GM18867 (cell line): ENCODE results near the gene CD99L2.
A peak's percentile ranks its signal among the peaks of the same experiment; 100 is the strongest.
"Not testable (repeated sequence)": the region's sequence is repeated elsewhere in the genome, so short reads cannot be mapped to it uniquely, and the experiment has no call there.

ENCODE experiments used
- ATAC-seq: cut with Tn5 transposase; IDR thresholded peaks from one replicate; pipeline ENCODE4 v1.9.1; 2021; ENCODE audit warnings: mild to moderate bottlenecking, moderate library complexity; ENCODE audit not compliant: unreplicated experiment

Gene CD99L2

DNA sequence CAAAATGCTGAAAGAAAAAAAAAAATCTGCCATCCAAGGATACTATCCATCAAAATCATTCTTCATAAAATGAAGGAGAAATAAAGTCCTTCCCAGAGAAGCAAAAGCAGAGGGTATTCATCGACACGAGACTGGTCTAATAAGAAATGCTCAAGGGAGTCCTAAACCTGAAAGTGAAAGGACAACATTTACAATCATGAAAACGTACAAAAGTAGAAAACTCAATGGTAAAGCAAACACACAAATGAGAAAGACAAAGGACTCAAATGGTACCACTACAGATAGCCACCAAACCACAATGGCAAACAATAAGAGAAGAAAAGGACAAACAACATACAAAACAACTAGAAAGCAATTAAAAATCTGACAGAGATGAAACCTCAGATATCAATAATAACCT is 41.0 kb downstream of the CD99L2 start:
- peak; percentile 57 for ATAC-seq

DNA sequence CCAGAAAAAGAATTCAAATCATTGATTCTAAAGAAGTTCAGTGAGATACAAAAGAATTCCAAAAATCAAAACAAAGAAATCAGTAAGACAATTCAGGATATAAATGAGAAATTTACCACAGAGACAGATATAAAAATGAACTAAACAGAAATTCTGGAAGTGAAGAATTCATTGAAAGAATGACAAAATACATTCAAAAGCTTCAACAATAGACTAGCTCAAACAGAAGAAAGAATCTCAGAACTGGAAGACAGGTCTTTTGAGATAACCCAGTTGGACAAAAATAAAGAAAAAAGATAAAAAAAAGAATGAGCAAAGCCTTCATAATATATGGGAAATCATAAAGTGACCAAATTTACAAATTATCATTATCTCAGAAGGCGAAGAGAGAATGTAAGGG is 41.7 kb downstream of the CD99L2 start:
- no peak for ATAC-seq

DNA sequence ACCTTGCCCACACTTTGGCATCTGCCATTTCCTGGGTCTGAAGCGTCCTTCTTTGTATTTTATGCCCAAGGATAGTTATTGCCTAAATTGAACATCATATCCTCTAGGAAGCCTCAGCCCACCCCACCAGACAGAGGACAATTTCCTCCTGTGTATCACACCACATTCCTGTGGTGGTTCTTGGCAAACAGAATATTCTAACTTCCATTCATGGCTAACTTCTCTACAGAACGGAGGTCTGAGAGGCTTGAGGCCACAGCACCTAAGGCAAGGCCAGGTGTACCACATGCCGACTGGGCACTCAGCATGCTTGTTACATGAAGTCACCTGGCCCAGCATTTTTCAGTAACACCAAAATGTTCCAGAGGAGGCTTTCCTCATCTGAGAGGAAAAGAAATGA is 42.4 kb downstream of the CD99L2 start:
- no peak for ATAC-seq

DNA sequence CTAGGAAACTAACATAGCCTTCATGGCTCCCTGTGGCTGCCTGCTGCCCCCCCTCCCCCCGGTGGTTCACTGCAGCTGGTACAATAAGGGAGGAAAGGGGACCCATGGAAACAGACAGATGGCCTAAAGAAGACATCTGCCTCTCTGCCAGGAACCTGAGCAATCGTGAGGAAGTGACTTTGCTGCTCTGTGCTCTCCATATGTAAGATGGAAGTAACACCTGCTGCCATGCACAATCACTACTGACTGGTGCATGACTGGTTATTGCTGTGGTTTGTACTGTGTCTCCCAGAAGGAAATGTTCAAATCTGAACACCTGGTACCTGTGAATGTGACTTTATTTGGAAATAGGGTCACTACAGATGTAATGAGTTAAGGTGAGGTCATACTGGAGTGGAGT is 43.6 kb downstream of the CD99L2 start:
- peak; percentile 48 for ATAC-seq

DNA sequence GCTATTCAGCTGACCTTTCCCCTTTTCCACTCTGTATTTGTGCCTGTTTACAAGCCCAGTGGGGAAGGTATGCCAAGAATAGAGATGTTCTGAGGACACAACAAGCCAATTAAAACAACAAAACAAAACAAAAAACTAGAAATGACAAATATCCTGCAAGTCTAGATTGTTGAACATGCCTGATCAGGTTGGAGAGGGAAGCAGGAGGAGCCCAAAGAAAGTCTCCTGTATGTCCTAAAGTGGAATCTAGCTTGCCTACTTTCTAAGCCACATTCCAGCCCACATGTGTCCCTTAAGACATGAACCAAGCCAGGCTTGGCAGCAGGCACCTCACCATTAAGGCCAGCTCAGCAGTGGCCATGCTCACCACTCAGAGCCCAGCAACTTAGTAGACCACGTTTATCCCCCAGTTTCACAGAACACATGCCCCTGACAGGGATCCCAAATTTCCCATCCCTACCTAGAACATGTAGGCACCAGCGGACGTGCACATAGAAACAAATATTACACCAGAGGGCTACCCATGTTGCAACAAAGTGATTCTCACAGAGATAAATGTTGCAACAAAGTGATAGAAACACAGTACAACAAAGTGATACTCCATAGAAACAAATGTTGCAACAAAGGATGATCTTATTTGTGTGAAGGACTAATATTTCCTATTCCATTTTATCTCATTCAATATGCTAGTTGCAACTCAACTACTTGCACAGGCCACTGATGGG is 48.3 kb downstream of the CD99L2 start:
- ATAC-seq, result no peak

DNA sequence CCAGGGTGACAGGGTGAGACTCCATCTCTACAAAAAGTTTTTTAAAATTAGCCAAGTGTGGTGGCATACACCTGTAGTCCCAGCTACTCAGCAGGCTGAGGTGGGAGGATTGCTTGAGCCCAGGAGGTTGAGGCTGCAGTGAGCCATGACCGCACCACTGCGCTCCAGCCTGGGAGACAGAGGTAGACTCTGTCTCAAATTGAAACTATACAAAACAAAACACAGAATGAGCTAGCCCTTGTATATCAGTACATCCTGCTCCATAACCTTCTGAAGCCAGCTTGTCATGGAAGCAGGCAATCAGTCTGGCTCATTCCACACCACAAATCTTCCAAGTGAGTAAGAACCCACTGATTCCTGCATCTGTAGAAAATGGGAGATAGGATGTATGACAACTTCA is 49.0 kb downstream of the CD99L2 start:
- no peak for ATAC-seq

DNA sequence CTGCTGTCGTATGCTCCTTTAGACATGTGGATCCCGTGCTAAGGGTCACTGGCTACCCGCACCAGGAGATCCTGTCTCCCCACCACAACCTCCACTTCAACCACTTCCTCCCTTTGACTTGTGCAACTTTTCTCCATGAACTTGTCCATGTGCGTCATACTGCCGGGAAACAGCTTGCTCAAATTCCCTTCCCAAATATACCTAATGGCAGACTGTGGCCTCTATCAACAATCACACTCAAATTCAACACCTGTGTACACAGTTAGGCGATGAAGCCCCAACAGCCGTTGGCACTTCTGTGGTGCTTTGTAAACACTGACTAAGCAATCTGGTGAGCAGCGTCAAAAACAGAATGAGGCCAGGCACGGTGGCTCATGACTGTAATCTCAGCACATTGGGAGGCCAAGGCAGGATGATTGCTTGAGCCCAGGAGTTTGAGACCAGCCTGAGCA is 49.5 kb downstream of the CD99L2 start:
- ATAC-seq, result no peak

DNA sequence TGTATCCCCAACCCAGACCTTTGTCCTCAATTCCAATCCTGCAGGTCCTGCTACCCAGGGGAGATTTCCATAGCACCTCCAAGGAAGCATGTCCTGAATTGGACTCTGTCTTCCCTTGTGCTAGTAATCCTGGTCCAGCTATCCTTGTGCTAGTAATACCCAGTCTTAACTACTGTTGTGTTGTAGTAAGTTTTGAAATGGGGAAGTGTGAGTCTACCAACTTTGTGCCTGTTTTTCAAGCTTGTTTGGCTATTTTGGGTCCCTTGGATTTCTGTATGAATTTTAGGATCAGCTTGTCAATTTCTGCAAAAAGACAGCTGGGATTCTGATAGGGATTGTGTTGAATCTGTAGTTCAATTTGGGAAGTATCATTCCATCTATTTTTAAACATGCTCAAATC is 51.4 kb downstream of the CD99L2 start:
- ATAC-seq, result no peak

DNA sequence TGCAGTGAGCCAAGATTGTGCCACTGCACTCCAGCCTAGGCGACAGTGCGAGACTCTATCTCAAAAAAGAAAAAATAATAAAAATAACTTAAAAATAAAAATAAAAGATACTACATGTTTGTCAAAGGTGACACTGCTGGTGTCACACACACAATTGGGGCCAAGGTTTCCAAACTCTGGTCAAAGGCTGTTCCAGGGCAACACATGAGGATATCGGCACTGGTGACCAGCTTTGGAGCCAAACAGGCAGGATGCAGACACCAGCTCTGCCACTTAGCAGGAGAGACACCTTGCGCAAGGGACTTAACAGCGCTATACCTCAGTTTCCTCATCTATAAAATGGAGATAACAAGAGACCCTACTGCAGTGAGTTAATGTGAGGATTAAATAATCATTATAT is 52.3 kb downstream of the CD99L2 start:
- no peak for ATAC-seq

DNA sequence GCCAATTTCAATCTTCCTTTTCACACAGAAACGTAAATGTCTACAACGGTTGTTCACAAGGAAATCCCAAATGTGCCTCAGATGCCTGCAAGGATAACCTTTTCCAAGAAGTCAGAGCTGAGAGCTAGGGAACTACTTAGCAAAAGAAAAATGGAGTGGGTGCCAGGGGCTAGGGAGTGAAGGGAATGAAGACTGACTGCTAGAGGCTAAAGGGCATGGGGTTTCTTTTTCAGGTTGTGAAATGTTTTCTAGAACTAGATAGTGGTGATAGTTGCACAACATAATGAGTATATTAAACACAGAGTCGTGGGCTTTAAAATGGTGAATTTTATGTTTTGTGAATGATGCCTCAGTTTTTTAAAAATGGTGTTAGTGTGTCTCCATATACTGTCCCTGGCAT is 53.4 kb downstream of the CD99L2 start:
- ATAC-seq, result no peak

DNA sequence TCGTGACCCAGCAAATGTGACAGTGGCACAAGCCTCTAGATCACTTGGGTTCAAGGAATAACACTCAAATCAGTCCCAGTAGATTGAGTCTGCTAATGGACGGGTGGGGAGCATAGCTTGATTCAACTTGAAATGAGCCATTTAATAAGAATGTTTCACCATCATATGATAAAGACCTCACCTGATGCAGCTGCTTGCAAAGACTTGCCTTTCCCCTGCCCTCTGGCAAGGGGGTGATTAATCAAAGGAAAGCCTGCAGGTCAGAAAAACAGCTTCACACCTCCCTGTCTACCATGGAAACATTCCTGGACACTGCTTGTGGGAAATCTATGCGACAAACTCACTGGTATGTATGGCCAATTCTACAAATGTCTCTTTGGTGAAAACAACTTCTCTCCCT is 54.5 kb downstream of the CD99L2 start:
- ATAC-seq, result no peak

DNA sequence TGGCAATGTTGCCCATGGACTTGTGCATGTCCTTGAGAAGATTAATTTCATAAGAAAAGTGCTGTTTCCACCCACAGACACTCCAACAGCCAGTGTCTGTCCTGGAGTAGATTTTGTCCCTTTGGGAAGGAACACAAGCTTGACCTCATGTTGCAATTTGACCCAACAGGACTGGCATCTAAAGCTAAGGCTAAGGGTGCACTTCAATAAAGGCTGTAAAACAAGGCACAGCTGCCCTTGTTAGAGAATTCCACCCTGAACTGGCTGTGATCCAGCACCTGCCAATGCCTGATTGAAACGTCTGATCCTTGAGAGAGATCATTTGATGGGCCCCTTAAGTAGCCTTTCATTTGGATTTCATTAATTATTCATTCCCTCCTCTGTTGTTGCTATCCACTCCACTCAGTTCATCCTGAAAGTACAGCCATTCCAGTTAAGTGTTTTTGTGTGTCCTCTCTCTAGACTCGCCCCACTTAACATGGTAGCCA is 56.2 kb downstream of the CD99L2 start:
- no peak for ATAC-seq

DNA sequence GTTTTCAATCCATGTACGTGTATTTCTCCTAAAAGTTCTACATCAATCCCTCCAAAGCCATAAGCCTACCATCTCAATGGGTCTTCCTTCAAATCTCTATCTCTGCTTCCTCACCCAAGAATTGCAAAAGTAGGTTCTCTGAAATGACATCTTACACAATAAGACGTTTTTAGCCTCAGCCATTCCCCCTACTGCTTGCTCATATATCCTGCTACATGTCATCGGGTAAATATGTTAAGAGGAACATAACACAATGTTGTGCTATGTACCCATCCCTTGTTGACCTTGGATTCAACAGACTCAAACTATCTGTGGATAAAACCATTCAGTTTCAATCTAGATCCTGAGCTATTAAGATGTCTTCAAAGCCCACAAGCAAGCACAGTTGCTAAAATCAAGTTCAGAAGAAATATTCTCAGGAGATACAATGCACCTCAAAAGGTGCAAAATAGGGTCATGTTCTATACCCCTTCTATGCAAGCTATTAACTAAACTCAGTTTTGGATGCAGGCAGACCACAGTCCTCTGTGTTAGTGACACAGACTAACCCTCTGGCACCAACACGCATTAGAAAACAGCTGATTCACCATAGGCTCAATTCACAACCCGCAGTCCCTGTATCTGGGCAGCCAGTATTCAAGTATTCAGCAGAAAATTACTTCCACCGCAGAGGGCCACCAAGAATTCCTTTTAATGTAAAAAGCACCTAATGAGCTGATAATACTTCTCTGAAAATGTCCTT is 56.8 kb downstream of the CD99L2 start:
- no peak for ATAC-seq

DNA sequence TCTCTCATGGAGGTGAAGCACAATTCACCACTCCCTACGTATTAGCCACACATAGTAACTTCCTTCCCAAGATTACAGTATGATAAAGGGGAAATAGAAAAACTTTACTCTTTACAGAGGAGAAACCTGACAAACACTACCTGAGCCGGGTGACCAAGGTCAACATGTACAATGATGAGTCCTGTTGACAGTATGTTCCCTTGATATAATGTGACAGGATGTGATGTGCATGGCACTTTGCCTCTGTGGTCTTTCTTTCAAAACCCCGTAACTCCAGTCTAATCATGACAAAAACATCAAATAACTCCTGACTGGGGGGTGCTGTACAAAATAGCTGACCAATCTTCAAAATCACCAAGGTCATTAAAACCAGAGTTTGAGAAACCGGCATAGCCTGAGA is 60.6 kb downstream of the CD99L2 start:
- ATAC-seq, result no peak

DNA sequence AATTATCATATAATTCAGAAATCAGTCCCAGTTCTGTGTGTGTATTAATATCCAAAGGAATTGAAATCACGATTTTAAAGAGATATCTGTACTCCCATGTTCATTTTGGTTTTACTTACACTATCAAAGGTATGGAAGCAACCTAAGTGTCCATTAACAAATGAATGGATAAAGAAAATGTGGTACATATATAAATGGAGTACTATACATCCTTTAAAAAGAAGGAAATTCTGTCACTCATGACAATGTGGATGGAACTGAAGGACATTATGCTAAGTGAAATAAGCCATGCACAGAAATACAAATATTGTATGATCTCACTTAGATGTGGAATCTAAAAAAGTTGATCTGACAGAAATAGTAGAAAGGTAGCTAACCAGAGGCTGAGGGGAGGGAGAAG is 63.8 kb downstream of the CD99L2 start:
- no peak for ATAC-seq

DNA sequence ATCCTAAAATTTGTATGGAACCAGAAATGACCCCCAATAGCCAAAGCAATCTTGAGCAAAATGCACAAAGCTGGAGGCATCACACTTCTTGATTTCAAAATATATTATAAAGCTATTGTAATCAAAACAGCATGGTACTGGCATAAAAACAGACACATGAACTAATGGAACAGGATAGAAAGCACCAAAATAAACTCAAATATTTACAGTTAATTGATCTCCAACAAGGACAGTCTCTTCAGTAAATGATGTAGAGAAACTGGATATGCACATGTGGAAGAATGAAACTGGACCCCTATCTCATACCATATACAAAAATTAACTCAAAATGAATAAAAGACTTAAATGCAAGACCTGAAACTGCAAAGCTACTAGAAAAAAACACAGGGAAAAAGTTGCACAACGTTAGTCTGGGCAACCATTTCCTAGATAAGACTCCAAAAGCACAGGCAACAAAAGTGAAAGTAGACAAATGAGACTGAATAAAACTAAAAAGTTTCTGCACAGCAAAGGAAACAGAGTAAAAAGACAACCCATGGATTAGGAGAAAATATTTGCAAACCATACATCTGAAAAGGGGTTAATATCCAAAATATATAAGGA is 64.9 kb downstream of the CD99L2 start:
- no peak for ATAC-seq

DNA sequence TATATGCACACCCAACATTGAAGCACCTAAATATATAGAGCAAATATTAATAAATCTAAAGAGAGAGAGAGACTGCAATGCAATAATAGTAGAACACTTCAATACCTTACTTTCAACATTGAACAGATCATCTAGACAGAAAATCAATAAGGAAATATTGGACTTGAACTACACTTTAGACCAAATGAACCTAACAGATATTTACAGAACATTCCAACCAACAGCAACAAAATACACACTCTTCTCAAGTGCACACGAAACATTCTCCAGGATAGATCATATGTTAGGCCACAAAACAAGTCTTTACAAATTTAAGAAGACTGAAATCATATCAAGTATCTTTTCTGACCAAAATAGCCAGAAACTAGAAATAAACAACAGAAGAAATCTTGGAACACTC is 66.6 kb downstream of the CD99L2 start:
- ATAC-seq, result no peak

DNA sequence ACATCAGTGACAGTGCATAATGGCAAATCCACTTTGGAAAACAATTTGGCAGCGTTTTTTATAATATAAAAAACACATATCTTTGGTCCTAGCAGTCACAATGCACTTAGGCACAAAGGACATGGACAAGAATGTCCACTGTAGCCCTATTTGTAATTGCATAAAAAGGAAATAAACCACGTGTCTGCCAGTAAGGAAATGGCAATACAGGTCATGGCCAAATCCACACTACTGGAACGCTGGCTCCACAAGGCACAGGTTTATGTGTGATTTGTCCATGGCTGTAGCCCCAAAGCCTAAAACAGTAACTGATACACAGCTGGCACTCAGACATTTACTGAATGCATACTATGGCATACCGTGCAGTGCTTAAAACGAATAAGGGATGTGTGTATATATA is 69.7 kb downstream of the CD99L2 start:
- ATAC-seq, result no peak

DNA sequence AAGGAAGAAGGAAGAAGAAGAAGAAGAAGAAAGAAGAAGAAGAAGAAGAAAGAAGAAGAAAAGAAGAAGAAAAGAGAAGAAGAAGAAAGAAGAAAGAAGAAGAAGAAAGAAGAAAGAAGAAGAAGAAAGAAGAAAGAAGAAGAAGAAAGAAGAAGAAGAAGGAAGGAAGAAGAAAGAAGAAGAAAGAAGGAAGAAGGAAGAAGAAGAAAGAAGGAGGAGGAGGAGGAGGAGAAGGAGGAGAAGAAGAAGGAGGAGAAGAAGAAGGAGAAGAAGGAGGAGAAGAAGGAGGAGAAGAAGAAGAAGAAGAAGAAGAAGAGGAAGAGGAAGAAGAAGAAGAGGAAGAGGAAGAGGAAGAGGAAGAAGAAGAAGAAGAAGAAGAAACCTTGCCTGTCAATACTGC is 74.1 kb downstream of the CD99L2 start:
- not testable (repeated sequence) for ATAC-seq

DNA sequence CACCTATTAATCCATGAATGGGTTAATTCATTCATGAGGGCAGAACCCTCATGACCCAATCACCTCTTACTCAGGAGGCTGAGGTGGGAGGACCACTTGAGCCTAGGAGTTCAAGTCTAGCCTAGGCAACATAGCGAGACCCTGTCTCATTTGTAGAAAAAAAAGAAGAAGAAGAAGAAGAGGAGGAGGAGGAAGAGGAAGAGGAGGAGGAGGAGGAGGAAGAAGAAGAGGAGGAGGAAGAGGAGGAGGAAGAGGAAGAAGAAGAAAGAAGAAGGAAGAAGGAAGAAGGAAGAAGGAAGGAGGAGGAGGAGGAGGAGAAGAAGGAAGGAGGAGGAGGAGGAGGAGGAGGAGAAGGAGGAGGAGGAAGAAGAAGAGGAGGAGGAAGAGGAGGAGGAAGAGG is 74.6 kb downstream of the CD99L2 start:
- not testable (repeated sequence) for ATAC-seq

DNA sequence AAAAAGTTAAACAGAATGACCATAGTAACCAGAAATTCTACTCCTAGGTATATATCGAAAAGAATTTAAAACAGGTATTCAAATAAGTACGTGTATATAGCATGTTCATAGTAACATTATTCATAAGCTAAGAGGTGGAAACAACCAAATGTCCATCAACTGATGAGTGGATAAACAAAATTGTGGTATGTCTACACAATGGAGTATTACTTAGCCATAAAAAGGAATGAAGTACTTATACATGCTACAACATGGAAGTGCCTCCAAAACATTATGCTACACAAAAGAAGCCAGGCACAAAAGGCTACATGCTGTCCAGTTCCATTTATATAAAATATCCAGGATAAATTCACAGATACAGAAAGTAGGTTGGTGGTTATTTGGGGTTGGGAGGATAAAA is 76.5 kb downstream of the CD99L2 start:
- no peak for ATAC-seq

DNA sequence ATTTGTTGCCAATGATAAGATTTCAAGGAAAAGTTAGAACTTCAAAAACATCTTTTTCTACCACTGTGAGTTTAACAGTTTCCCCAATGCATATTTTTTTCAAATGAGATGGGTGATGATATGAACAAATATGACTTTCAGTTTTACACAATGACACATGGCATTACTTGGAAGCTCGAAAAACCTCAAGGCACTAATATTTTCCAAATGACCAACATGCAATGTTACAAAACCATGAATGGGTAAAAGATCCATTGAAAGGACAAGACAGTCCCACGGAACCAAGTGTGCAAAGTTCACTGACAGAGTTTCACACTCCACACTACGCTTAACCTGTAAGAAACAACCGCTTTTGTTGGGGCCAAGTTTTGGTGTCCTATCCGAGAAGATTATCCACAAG is 84.5 kb downstream of the CD99L2 start:
- no peak for ATAC-seq
